ENCODE results near the gene TTLL8. TPM values are rescaled to one million over a fixed set of nuclear protein-coding genes. Genes with fewer than 3 reads are reported as not detected.

TTLL8 gene
- total and polyA plus RNA-seq, 4 donors: not detected

- Histone ChIP-seq H3K27me3 (ENCODE audit: control insufficient read depth in 4 of 4, insufficient read depth in 4 of 4, low read length in 3 of 4) (peaks cover 0 to 7% (median under 1%) of the 10 kb centered on the region in 4 donors), H3K36me3 (ENCODE audit: control insufficient read depth in 4 of 4, insufficient read depth in 3 of 4, low read depth in 1 of 4, low read length in 3 of 4) (no peaks in the 10 kb centered on the region), H3K4me1 (ENCODE audit: control insufficient read depth in 4 of 4, insufficient read depth in 4 of 4, low read length in 3 of 4) (no peaks in the 10 kb centered on the region), H3K27ac (ENCODE audit: low read depth in 1 of 2, low read length in 2 of 2) (no peak overlapping the region), H3K9ac (ENCODE audit: low read depth in 1 of 2, low read length in 2 of 2) (no peak overlapping the region), H3K9me3 (ENCODE audit: control insufficient read depth in 4 of 4, low read length in 3 of 4) (no peaks in the 10 kb centered on the region), H3K4me3 (ENCODE audit: low read depth in 1 of 3, low read length in 3 of 3) (no peak overlapping the region)
- no peak for DNase-seq (ENCODE audit: low spot score)
- WGBS: 92% methylated on average over 15 of the region's 15 CpGs
- no peak for TF ChIP-seq FOXA1 (IDR thresholded peaks at IDR 0.05)
- TF ChIP-seq ATF3 (IDR thresholded peaks at IDR 0.05): no peak
- TF ChIP-seq, protein P1, sequence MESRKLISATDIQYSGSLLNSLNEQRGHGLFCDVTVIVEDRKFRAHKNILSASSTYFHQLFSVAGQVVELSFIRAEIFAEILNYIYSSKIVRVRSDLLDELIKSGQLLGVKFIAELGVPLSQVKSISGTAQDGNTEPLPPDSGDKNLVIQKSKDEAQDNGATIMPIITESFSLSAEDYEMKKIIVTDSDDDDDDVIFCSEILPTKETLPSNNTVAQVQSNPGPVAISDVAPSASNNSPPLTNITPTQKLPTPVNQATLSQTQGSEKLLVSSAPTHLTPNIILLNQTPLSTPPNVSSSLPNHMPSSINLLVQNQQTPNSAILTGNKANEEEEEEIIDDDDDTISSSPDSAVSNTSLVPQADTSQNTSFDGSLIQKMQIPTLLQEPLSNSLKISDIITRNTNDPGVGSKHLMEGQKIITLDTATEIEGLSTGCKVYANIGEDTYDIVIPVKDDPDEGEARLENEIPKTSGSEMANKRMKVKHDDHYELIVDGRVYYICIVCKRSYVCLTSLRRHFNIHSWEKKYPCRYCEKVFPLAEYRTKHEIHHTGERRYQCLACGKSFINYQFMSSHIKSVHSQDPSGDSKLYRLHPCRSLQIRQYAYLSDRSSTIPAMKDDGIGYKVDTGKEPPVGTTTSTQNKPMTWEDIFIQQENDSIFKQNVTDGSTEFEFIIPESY (IDR thresholded peaks at IDR 0.05): no peak
- TF ChIP-seq RXRA (IDR thresholded peaks at IDR 0.05): no peak
- TF ChIP-seq GABPA (IDR thresholded peaks at IDR 0.05 in 1 of 2, conservative IDR thresholded peaks at IDR 0.05 in 1 of 2): no peak
- TF ChIP-seq YY1 (IDR thresholded peaks at IDR 0.05): no peak
- no peak for TF ChIP-seq HNF4A (conservative IDR thresholded peaks at IDR 0.05)
- no peak for TF ChIP-seq CTCF (IDR thresholded peaks at IDR 0.05; ENCODE audit: low read depth, low read length, missing input control)
- TF ChIP-seq JUND (IDR thresholded peaks at IDR 0.05): no peak
- no peak for TF ChIP-seq TAF1 (conservative IDR thresholded peaks at IDR 0.05)
- no peak for TF ChIP-seq REST (IDR thresholded peaks at IDR 0.05)
- TF ChIP-seq SP1 (IDR thresholded peaks at IDR 0.05): no peak
- no peak for TF ChIP-seq FOXA2 (IDR thresholded peaks at IDR 0.05)
Observed at GRCh38 chr22:50020606-50021005, 37.5 kb downstream of the TTLL8 start.

GRCh38 chr22:50019316-50019715 is 38.8 kb downstream of the TTLL8 start:
- H3K9ac ChIP-seq (ENCODE audit: low read depth in 1 of 2, low read length in 2 of 2): no peak overlapping the region
- H3K9me3 ChIP-seq (ENCODE audit: control insufficient read depth in 4 of 4, low read length in 3 of 4): no peaks in the 10 kb centered on the region
- H3K4me1 ChIP-seq (ENCODE audit: control insufficient read depth in 4 of 4, insufficient read depth in 4 of 4, low read length in 3 of 4): peaks cover 0 to 2% (median 0%) of the 10 kb centered on the region in 4 donors
- no peak for DNase-seq (ENCODE audit: low spot score)
- 72% methylated on average over 3 of the region's 3 CpGs for WGBS
- no peak overlapping the region for H3K27ac ChIP-seq (ENCODE audit: low read depth in 1 of 2, low read length in 2 of 2)
- TF ChIP-seq NR2F2 (IDR thresholded peaks at IDR 0.05): no peak
- H3K27me3 ChIP-seq (ENCODE audit: control insufficient read depth in 4 of 4, insufficient read depth in 4 of 4, low read length in 3 of 4): peaks cover 0 to 7% (median under 1%) of the 10 kb centered on the region in 4 donors
- H3K4me3 ChIP-seq (ENCODE audit: low read depth in 1 of 3, low read length in 3 of 3): no peak overlapping the region
- no peaks in the 10 kb centered on the region for H3K36me3 ChIP-seq (ENCODE audit: control insufficient read depth in 4 of 4, insufficient read depth in 3 of 4, low read depth in 1 of 4, low read length in 3 of 4)
